CD8-positive, alpha-beta memory T cell (primary cell): ENCODE results near the gene PHPT1. TPM values are rescaled to one million over a fixed set of nuclear protein-coding genes. Genes with fewer than 3 reads are reported as not detected.
"Not testable (repeated sequence)": the region's sequence is repeated elsewhere in the genome, so short reads cannot be mapped to it uniquely, and the experiment has no call there.

Source experiments
- CTCF ChIA-PET: fragments of 350-600 bp; sonication (Branson Sonifier 250); formaldehyde crosslinking; loops from one replicate; lab custom pipeline; 2021; ENCODE audit warnings: antibody characterized with exemption; lab: Charles Lee
- POLR2A ChIA-PET: fragments of 350-600 bp; sonication (Branson Sonifier 250); formaldehyde crosslinking; loops from one replicate; lab custom pipeline; 2021; ENCODE audit warnings: antibody characterized with exemption; lab: Charles Lee
- DNase-seq, 5 donors: peaks; one replicate each; pipeline versions ENCODE4 v3.0.0 to v3.0.0-alpha.2; 2020 to 2022; ENCODE audit warnings: mixed read lengths in 1 of 5
- H3K27ac ChIP-seq: one replicate; pipeline ENCODE4 v1.7.0; 2013; ENCODE audit warnings: low read depth, mild to moderate bottlenecking, low read length, moderate library complexity
- H3K27me3 ChIP-seq: 2 replicates; pipeline ENCODE4 v1.7.0; 2013; ENCODE audit warnings: low read length, mild to moderate bottlenecking; ENCODE audit not compliant: insufficient read depth, poor library complexity, severe bottlenecking
- H3K36me3 ChIP-seq: 2 replicates; pipeline ENCODE4 v1.7.0; 2013; ENCODE audit warnings: mild to moderate bottlenecking, low read length, moderate library complexity; ENCODE audit not compliant: insufficient read depth
- H3K4me1 ChIP-seq: 2 replicates; pipeline ENCODE4 v1.7.0; 2013; ENCODE audit warnings: mild to moderate bottlenecking, low read length, moderate library complexity; ENCODE audit not compliant: insufficient read depth
- H3K4me3 ChIP-seq: 2 replicates; pipeline ENCODE4 v1.7.0; 2013; ENCODE audit warnings: mild to moderate bottlenecking, low read length
- H3K9me3 ChIP-seq: 2 replicates; pipeline ENCODE4 v1.7.0; 2013; ENCODE audit warnings: mild to moderate bottlenecking, low read length
- H3K27ac Mint-ChIP-seq, 8 donors: one replicate each; pipeline ENCODE4 v1.8.0; 2020 to 2021; ENCODE audit warnings: mixed read lengths in 8 of 8, mild to moderate bottlenecking in 6 of 8, inconsistent platforms in 3 of 8, moderate library complexity in 3 of 8
- H3K27me3 Mint-ChIP-seq, 2 donors: one replicate each; pipeline ENCODE4 v1.8.0; 2020 to 2021; ENCODE audit warnings: mixed read lengths in 2 of 2, mild to moderate bottlenecking in 1 of 2, moderate library complexity in 1 of 2
- H3K36me3 Mint-ChIP-seq, 3 donors: one replicate each; pipeline ENCODE4 v1.8.0; 2020 to 2021; ENCODE audit warnings: mixed read lengths in 3 of 3, inconsistent platforms in 1 of 3, mild to moderate bottlenecking in 1 of 3
- H3K4me1 Mint-ChIP-seq, 3 donors: one replicate each; pipeline ENCODE4 v1.8.0; 2020 to 2021; ENCODE audit warnings: mixed read lengths in 3 of 3, inconsistent platforms in 1 of 3, mild to moderate bottlenecking in 1 of 3
- H3K4me3 Mint-ChIP-seq, 7 donors: one replicate each; pipeline ENCODE4 v1.8.0; 2020 to 2021; ENCODE audit warnings: mixed read lengths in 7 of 7, mild to moderate bottlenecking in 6 of 7, moderate library complexity in 4 of 7, inconsistent platforms in 2 of 7
- H3K9me3 Mint-ChIP-seq, 5 donors: one replicate each; pipeline ENCODE4 v1.8.0; 2020 to 2022; ENCODE audit warnings: mixed read lengths in 5 of 5, mild to moderate bottlenecking in 3 of 5, moderate library complexity in 2 of 5, inconsistent platforms in 1 of 5
- polyA plus RNA-seq: library from polyadenylated mRNA; unstranded; fragments of 300-500 nt; fragmentation: Illumina TruSeq; gene quantifications from one replicate; pipeline ENCODE4 v1.2.3, GENCODE V29; 2021
- total RNA-seq, 2 experiments: library from RNA; stranded (reverse); gene quantifications; one replicate each; pipeline ENCODE4 v1.2.3, GENCODE V29; 2021

PHPT1 gene
- total and polyA plus RNA-seq, 3 experiments from 2014 or later = 100.0 to 110 (median 108) TPM

DNA sequence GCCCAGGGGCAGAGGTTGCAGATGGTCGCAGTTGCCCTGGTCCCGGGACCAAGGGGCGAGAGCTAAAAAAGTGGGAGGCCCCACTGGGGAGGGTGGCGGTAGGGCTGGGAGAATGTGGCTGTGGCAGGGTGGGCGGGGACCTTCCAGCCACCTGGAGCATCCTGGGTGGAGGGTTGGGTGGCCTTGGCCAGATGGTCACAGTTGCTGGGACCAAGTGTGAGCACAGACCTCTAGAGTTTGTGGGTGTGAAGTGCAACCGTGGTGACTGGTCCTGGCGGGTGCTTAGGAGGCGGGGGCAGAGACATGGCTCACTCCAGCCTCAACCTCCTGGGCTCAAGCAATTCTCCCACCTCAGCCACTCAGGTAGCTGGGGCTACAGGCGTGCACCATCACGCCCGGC lies 31.4 kb downstream of the PHPT1 start:
- Histone ChIP-seq H3K27ac (no peak overlapping the region), H3K4me1 (peaks cover 32% of the 10 kb centered on the region), H3K4me3 (no peak overlapping the region), H3K9me3 (no peaks in the 10 kb centered on the region), H3K27me3 (no peaks in the 10 kb centered on the region), H3K36me3 (no peaks in the 10 kb centered on the region)
- H3K27me3 Mint-ChIP-seq = no peaks in the 10 kb centered on the region
- no peaks in the 10 kb centered on the region for H3K36me3 Mint-ChIP-seq
- H3K4me1 Mint-ChIP-seq = peaks cover 17 to 34% (median 18%) of the 10 kb centered on the region in 3 donors
- CTCF ChIA-PET = interaction anchor here (1.2 to 4.8 kb wide), 3 partner anchors 19 to 155 kb away, joined by 3 to 23 read pairs (median 7); partner anchors contain the start of gene AJM1
- H3K27ac Mint-ChIP-seq = peak overlapping the region in 1 of 8 donors; percentile 99
- no peaks in the 10 kb centered on the region for H3K9me3 Mint-ChIP-seq
- peak overlapping the region in 3 of 7 donors; percentile 32 to 87 (median 85) for H3K4me3 Mint-ChIP-seq
- POLR2A ChIA-PET = interaction anchor here (0.7 to 1.7 kb wide), 2 partner anchors 14 to 255 kb away, joined by 3 to 5 read pairs; partner anchors contain the start of gene EDF1
- DNase-seq = no peak

DNA sequence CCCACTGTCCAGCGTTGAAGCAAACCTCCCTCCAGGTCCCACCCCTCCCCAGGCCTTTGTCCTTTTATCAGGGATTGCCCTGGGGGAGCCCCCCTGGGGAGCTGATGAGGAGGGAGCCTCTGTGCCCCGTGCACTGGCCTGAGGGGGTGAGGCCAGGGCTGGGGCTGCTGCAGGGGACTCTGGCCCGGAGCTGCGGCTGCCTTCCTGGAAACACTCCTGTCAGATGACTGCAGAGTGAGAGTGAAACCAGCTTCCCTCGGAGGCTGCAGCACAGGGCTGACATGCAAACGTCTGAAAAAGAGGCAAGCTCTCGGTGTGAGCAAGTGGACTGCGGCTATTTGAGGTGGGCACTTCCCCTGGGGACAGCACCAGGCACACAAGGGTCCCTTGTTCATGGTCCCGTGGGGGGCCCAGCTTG lies 32.5 kb downstream of the PHPT1 start:
- H3K4me3 Mint-ChIP-seq = peak overlapping the region; percentile 76 to 93 (median 80)
- H3K9me3 Mint-ChIP-seq = no peaks in the 10 kb centered on the region

DNA sequence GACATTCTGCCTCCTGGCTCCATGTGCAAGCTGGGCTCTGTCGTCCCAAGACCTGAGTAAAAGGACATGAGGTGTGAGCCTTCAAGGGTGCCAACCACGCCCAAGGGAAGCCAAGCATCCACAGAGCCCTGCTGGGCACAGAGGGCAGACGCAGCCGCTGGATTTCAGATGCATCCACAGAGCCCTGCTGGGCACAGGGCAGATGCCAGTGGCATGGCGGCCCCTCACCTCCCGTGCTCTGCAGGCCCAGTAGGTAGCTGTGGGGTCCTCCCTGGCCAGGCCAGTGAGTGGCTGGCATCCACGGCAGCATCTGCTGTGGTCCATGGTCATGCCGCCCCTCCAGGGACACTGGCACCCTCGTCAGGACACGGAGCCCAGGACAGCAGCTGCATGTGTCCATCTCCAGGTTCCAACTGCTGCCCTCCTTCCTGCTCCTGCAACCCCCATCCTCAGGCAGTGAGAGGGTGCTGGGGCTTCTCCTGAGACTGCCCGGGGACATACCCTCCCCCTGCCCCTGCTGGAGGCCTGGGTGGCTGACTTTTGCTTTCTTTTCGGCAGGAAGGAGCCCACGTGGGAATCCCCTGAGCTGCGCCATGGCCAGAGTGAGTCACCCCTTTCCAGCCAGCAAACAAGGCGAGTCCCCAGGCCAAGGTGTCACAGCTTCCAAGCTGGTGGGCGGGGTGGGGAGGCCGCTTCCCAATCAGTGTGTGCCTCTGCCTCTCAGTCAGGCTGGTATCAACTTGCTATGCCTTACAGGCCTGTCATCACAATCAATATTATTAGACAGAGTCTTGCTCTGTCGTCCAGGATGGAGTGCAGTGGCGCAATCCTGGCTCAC lies 33.1 kb downstream of the PHPT1 start:
- H3K4me3 ChIP-seq = peak overlapping the region; percentile 83
- no peaks in the 10 kb centered on the region for H3K27me3 Mint-ChIP-seq
- peaks cover 22 to 39% (median 22%) of the 10 kb centered on the region in 3 donors for H3K4me1 Mint-ChIP-seq
- peak overlapping the region; percentile 76 to 93 (median 80) for H3K4me3 Mint-ChIP-seq
- no peaks in the 10 kb centered on the region for H3K36me3 ChIP-seq
- H3K27ac Mint-ChIP-seq = peak overlapping the region; percentile 89 to 99 (median 94)
- peak overlapping the region; percentile 72 for H3K27ac ChIP-seq
- ChIA-PET CTCF (interaction anchor here (1.0 to 4.8 kb wide), 7 partner anchors 22 to 163 kb away, joined by 3 to 23 read pairs (median 4); partner anchors contain the start of gene AJM1), POLR2A (interaction anchor here (0.5 to 1.7 kb wide), 4 partner anchors 16 to 40 kb away, joined by 3 to 5 read pairs (median 4); partner anchors contain the start of genes AJM1 and EDF1)
- no peaks in the 10 kb centered on the region for H3K9me3 ChIP-seq
- H3K4me1 ChIP-seq = peaks cover 34% of the 10 kb centered on the region
- H3K9me3 Mint-ChIP-seq = no peaks in the 10 kb centered on the region
- H3K36me3 Mint-ChIP-seq = peaks cover 0 to 3% (median 0%) of the 10 kb centered on the region in 3 donors
- no peaks in the 10 kb centered on the region for H3K27me3 ChIP-seq
- DNase-seq = peak; percentile 57 to 93 (median 85)

More for the DNA sequence above, 32.5 kb downstream of the PHPT1 start:
- ChIA-PET POLR2A (interaction anchor here (0.5 to 1.7 kb wide), 3 partner anchors 15 to 39 kb away, joined by 4 to 5 read pairs (median 4); partner anchors contain the start of genes AJM1 and EDF1), CTCF (interaction anchor here (1.0 to 4.8 kb wide), 7 partner anchors 21 to 163 kb away, joined by 3 to 23 read pairs (median 4); partner anchors contain the start of gene AJM1)
- H3K9me3 ChIP-seq = no peaks in the 10 kb centered on the region
- peak overlapping the region; percentile 72 for H3K27ac ChIP-seq
- H3K4me3 ChIP-seq = peak overlapping the region; percentile 83
- Mint-ChIP-seq H3K27me3 (no peaks in the 10 kb centered on the region), H3K36me3 (no peaks in the 10 kb centered on the region), H3K27ac (peak overlapping the region; percentile 89 to 99 (median 94)), H3K4me1 (peaks cover 17 to 34% (median 18%) of the 10 kb centered on the region in 3 donors)
- H3K4me1 ChIP-seq = peaks cover 34% of the 10 kb centered on the region
- H3K27me3 ChIP-seq = no peaks in the 10 kb centered on the region
- H3K36me3 ChIP-seq = no peaks in the 10 kb centered on the region
- DNase-seq = peak in 2 of 5 donors; percentile 26 to 27

DNA sequence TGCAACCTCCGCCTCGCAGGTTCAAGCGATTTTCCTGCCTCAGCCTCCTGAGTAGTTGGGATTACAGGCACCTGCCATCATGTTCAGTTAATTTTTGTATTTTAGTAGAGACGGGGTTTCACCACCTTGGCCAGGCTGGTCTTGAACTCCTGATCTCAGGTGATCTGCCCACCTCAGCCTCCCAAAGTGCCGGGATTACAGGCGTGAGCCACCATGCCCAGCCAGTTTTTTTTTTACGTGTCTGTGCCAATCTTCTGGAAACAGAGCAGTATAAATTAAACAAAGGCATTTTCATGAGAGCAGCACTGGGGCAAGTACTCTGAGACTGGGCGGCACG lies 33.7 kb downstream of the PHPT1 start:
- H3K4me3 ChIP-seq, H3K36me3 ChIP-seq, H3K36me3 Mint-ChIP-seq, H3K27me3 ChIP-seq, H3K9me3 Mint-ChIP-seq, DNase-seq, H3K27me3 Mint-ChIP-seq, H3K9me3 ChIP-seq: not testable (repeated sequence)
- Histone ChIP-seq H3K27ac (peak overlapping the region; percentile 51), H3K4me1 (peaks cover 34% of the 10 kb centered on the region)
- Mint-ChIP-seq H3K4me3 (peak overlapping the region; percentile 76 to 93 (median 80)), H3K27ac (peak overlapping the region; percentile 89 to 99 (median 94)), H3K4me1 (peaks cover 25 to 45% (median 26%) of the 10 kb centered on the region in 3 donors)
- ChIA-PET POLR2A (interaction anchor here (0.5 to 1.4 kb wide), 2 partner anchors 19 to 46 kb away, joined by 4 to 9 read pairs; no protein-coding TSS in a partner anchor), CTCF (interaction anchor here (0.9 to 4.8 kb wide), 5 partner anchors 23 to 162 kb away, joined by 3 to 23 read pairs (median 4); partner anchors contain the start of gene AJM1)

DNA sequence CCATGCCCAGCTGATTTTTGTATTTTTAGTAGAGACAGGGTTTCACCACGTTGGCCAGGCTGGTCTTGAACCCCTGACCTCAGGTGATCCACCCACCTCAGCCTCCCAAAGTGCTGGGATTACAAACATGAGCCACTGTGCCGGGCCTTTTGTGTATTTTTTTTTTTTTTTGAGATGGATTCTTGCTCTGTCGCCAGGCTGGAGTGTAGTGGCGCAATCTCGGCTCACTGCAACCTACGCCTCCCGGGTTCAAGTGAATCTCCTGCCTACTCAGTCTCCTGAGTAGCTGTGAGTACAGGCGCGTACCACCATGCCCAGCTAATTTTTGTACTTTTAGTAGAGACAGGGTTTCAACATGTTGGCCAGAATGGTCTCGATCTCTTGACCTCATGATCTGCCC lies 34.5 kb downstream of the PHPT1 start:
- H3K36me3 ChIP-seq, POLR2A ChIA-PET, DNase-seq, H3K9me3 ChIP-seq, H3K27ac ChIP-seq, H3K27me3 Mint-ChIP-seq, H3K27me3 ChIP-seq, H3K9me3 Mint-ChIP-seq, H3K4me3 ChIP-seq, H3K36me3 Mint-ChIP-seq: not testable (repeated sequence)
- CTCF ChIA-PET = interaction anchor here (0.9 to 4.8 kb wide), 4 partner anchors 23 to 151 kb away, joined by 3 to 23 read pairs (median 8); partner anchors contain the start of gene AJM1
- peaks cover 41% of the 10 kb centered on the region for H3K4me1 ChIP-seq
- H3K4me1 Mint-ChIP-seq = peaks cover 27 to 52% (median 32%) of the 10 kb centered on the region in 3 donors
- H3K4me3 Mint-ChIP-seq = peak overlapping the region in 2 of 7 donors; percentile 28 to 87
- H3K27ac Mint-ChIP-seq = peak overlapping the region; percentile 26 to 99 (median 92)

DNA sequence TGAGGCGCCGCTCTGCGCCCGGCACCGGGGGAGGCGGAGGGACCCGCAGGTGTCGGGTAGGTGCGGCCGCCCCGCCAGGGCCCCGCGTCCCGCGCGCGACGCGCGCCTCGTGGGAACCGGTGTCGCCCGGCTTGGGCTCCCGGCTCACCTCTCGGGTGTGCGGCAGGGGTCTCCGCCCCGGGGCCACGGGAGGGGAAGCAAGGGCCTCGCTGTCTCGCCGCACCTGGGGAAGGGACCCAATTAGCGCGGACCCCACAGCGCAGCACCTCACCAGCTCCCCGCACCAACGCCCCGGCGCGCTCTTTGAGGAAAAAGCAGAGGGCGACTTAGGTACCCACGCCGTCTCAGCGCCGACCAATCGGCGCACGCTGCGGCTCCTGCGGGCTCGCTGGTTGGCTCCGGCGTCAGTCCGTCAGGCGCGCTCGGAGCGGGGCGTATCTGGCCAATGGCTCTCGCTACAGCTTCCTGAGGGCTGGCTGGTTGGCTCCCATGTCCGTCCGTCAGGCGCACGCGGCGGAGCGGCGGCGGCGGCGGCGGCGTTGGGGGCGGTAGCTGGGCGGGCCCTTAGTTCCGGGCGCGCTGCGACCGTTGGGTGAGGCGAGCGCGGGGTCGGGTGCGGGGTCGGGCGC lies 36.9 kb downstream of the PHPT1 start, which contains the start of gene TRAF2:
TRAF2 (plus strand) TSS at position 567 of the 629 bp plus-strand sequence. CDS start 12,225 bp downstream, outside the sequence.
- H3K27me3 Mint-ChIP-seq = no peaks in the 10 kb centered on the region
- H3K9me3 Mint-ChIP-seq = no peaks in the 10 kb centered on the region
- H3K27ac Mint-ChIP-seq = peak within 1 kb of the TSS; percentile 83 to 99 (median 95)
- peak; percentile 96 to 98 (median 96) for DNase-seq
- ChIA-PET CTCF (interaction anchor here (0.7 to 3.8 kb wide), 7 partner anchors 10 to 149 kb away, joined by 3 to 18 read pairs (median 4); partner anchors contain the start of genes AJM1, EDF1 and RABL6), POLR2A (interaction anchor here (0.6 to 1.7 kb wide), 8 partner anchors 16 to 355 kb away, joined by 3 to 10 read pairs (median 4); partner anchors contain the start of genes EDF1, FBXW5, MAN1B1 and TUBB4B)
- H3K36me3 ChIP-seq = no peaks in the 10 kb centered on the region
- H3K9me3 ChIP-seq = no peaks in the 10 kb centered on the region
- peak within 1 kb of the TSS; percentile 84 to 94 (median 86) for H3K4me3 Mint-ChIP-seq
- H3K4me1 Mint-ChIP-seq = peaks cover 26 to 64% (median 32%) of the 10 kb centered on the region in 3 donors
- H3K4me1 ChIP-seq = peaks cover 41% of the 10 kb centered on the region
- no peaks in the 10 kb centered on the region for H3K27me3 ChIP-seq
- peak within 1 kb of the TSS; percentile 79 for H3K27ac ChIP-seq
- peaks cover 0 to 14% (median 0%) of the 10 kb centered on the region in 3 donors for H3K36me3 Mint-ChIP-seq
- H3K4me3 ChIP-seq = peak within 1 kb of the TSS; percentile 75
